ENCODE measurements around the gene UNC5C.

Gene UNC5C

GRCh38 chr4:95386410-95386809 lies 162.4 kb downstream of the UNC5C start:
- DNase-seq = no peak

GRCh38 chr4:95381843-95382580 lies 166.8 kb downstream of the UNC5C start:
- DNase-seq = no peak

GRCh38 chr4:95379633-95380032 lies 169.1 kb downstream of the UNC5C start:
- no peak for DNase-seq

- DNase-seq = no peak
Observed at GRCh38 chr4:95377366-95377900, 171.3 kb downstream of the UNC5C start.

GRCh38 chr4:95371476-95372224 lies 177.1 kb downstream of the UNC5C start:
- no peak for DNase-seq

- DNase-seq = no peak
Observed at GRCh38 chr4:95367824-95368223, 180.9 kb downstream of the UNC5C start.

GRCh38 chr4:95363966-95364365 lies 184.8 kb downstream of the UNC5C start:
- DNase-seq = no peak

- no peak for DNase-seq
Observed at GRCh38 chr4:95363559-95363925, 185.2 kb downstream of the UNC5C start.

- DNase-seq = peak; percentile 60
Observed at GRCh38 chr4:95362906-95363558, 185.7 kb downstream of the UNC5C start.

GRCh38 chr4:95362066-95362465 lies 186.7 kb downstream of the UNC5C start:
- DNase-seq = no peak

- DNase-seq = no peak
Observed at GRCh38 chr4:95361696-95361965, 187.1 kb downstream of the UNC5C start.

- no peak for DNase-seq
Observed at GRCh38 chr4:95360906-95361695, 187.7 kb downstream of the UNC5C start.

- no peak for DNase-seq
Observed at GRCh38 chr4:95360256-95360903, 188.4 kb downstream of the UNC5C start.

GRCh38 chr4:95358421-95358820 lies 190.4 kb downstream of the UNC5C start:
- DNase-seq = no peak

- no peak for DNase-seq
Observed at GRCh38 chr4:95355021-95355420, 193.8 kb downstream of the UNC5C start.

- DNase-seq = no peak
Observed at GRCh38 chr4:95348418-95348817, 200.4 kb downstream of the UNC5C start.

GRCh38 chr4:95343235-95343634 lies 205.5 kb downstream of the UNC5C start:
- no peak for DNase-seq

GRCh38 chr4:95340191-95340590 lies 208.6 kb downstream of the UNC5C start:
- DNase-seq = no peak

- no peak for DNase-seq
Observed at GRCh38 chr4:95325665-95326064, 223.1 kb downstream of the UNC5C start.

GRCh38 chr4:95319169-95319568 lies 229.6 kb downstream of the UNC5C start:
- no peak for DNase-seq

- DNase-seq = no peak
Observed at GRCh38 chr4:95318483-95318882, 230.3 kb downstream of the UNC5C start.

GRCh38 chr4:95318044-95318443 lies 230.7 kb downstream of the UNC5C start:
- no peak for DNase-seq

Data from OCI-M1 (cell line).